ENCODE measurements around the gene ELOVL5.

The ELOVL5 gene

GRCh38 chr6:53336070-53336469 lies 12.7 kb downstream of the ELOVL5 start:
- Histone ChIP-seq H2BK5ac (ENCODE audit: low read length) (no peak overlapping the region), H3K4me1 (ENCODE audit: control insufficient read depth in 2 of 2, insufficient read depth in 1 of 2, low read depth in 1 of 2, low read length in 2 of 2) (peaks cover 14 to 18% of the 10 kb centered on the region in 2 donors), H3K36me3 (replicated peaks in 1 of 2; ENCODE audit: control insufficient read depth in 2 of 2, insufficient read depth in 2 of 2, low read length in 2 of 2) (peaks cover 5 to 60% of the 10 kb centered on the region in 2 donors), H2AK5ac (ENCODE audit: low read depth, low read length) (no peak overlapping the region), H2BK120ac (ENCODE audit: low read depth, low read length) (no peak overlapping the region), H2AFZ (ENCODE audit: low read length) (no peak overlapping the region), H3K27me3 (ENCODE audit: control insufficient read depth in 3 of 3, insufficient read depth in 3 of 3, low read depth in 1 of 3, low read length in 3 of 3) (no peaks in the 10 kb centered on the region), H3K23ac (ENCODE audit: low read depth, low read length, poor library complexity) (no peak overlapping the region), H3K18ac (ENCODE audit: low read length) (no peak overlapping the region), H3K27ac (replicated peaks; ENCODE audit: low read length) (no peak overlapping the region), H2BK15ac (ENCODE audit: low read length) (no peak overlapping the region), H3K4ac (ENCODE audit: low read length) (no peak overlapping the region), H3K14ac (ENCODE audit: low read length) (no peak overlapping the region), H4K91ac (ENCODE audit: low read depth, low read length, poor library complexity) (no peak overlapping the region), H3K4me3 (ENCODE audit: low read length in 2 of 2) (no peak overlapping the region), H3K4me2 (ENCODE audit: insufficient read depth, low read length, poor library complexity, severe bottlenecking) (no peak overlapping the region), H4K8ac (ENCODE audit: low read depth, low read length) (no peak overlapping the region), H3K9me3 (replicated peaks in 1 of 2; ENCODE audit: control insufficient read depth in 2 of 2, insufficient read depth in 1 of 2, low read depth in 1 of 2, low read length in 2 of 2) (peaks cover 0 to 16% of the 10 kb centered on the region in 2 donors), H3K79me1 (ENCODE audit: low read depth, low read length) (peaks cover 4% of the 10 kb centered on the region), H2BK12ac (ENCODE audit: low read length) (no peak overlapping the region), H3K9ac (ENCODE audit: low read depth, low read length, poor library complexity) (no peak overlapping the region)
- no CpG with 5 or more reads among the region's 4 CpGs for WGBS, 2 donors (ENCODE audit: extremely low coverage in 2 of 2, insufficient read length in 2 of 2, insufficient replicate concordance in 1 of 2)
- DNase-seq (ENCODE audit: low spot score), result no peak

DNA sequence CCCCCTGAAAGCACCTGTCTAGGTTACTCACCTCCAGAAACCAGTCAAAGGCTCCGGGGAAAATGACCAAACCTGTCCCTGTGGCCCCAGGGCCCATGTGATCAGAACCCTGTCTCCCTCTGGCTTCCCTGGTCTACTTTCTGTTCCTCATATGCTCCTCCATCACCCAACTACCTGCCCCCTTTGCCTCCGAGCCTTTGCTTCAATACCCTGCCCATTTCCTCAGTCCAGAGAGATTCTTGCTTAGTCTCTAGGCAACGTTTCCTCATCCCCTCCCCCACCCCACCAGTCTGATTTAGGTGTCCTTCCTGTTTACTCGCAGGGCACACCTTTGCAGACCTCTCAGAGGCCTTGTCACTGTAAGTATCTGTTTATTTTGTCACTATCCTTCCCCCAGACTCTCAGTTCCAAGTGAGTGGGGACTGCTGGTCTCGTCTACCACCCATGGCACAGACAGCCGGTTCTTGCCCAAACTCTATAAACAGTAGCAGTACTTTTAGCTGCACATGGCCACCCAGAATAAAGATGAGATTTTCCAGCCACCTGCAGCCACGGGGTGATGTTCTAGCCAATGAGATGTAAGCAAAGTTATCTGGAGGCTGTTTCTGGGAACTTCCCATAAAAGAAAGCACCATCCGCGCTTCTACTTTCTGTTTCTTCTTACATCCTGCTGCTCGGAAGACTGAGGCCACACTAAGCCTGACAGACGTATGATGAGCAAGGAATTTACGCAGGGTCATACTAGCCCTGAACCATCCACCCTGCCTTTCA lies 13.3 kb downstream of the ELOVL5 start:
- Histone ChIP-seq H3K27me3 (ENCODE audit: control insufficient read depth in 3 of 3, insufficient read depth in 3 of 3, low read depth in 1 of 3, low read length in 3 of 3) (no peaks in the 10 kb centered on the region), H3K9ac (ENCODE audit: low read depth, low read length, poor library complexity) (no peak overlapping the region), H3K9me3 (replicated peaks in 1 of 2; ENCODE audit: control insufficient read depth in 2 of 2, insufficient read depth in 1 of 2, low read depth in 1 of 2, low read length in 2 of 2) (peaks cover 0 to 16% of the 10 kb centered on the region in 2 donors), H3K18ac (ENCODE audit: low read length) (no peak overlapping the region), H3K4ac (ENCODE audit: low read length) (no peak overlapping the region), H3K4me2 (ENCODE audit: insufficient read depth, low read length, poor library complexity, severe bottlenecking) (no peak overlapping the region), H3K27ac (replicated peaks; ENCODE audit: low read length) (no peak overlapping the region), H2BK120ac (ENCODE audit: low read depth, low read length) (no peak overlapping the region), H4K8ac (ENCODE audit: low read depth, low read length) (no peak overlapping the region), H3K36me3 (replicated peaks in 1 of 2; ENCODE audit: control insufficient read depth in 2 of 2, insufficient read depth in 2 of 2, low read length in 2 of 2) (peaks cover 5 to 60% of the 10 kb centered on the region in 2 donors), H2AK5ac (ENCODE audit: low read depth, low read length) (no peak overlapping the region), H3K79me1 (ENCODE audit: low read depth, low read length) (peaks cover 4% of the 10 kb centered on the region), H2AFZ (ENCODE audit: low read length) (no peak overlapping the region), H2BK5ac (ENCODE audit: low read length) (no peak overlapping the region), H3K14ac (ENCODE audit: low read length) (no peak overlapping the region), H2BK12ac (ENCODE audit: low read length) (no peak overlapping the region), H2BK15ac (ENCODE audit: low read length) (no peak overlapping the region), H3K4me3 (ENCODE audit: low read length in 2 of 2) (no peak overlapping the region), H3K4me1 (ENCODE audit: control insufficient read depth in 2 of 2, insufficient read depth in 1 of 2, low read depth in 1 of 2, low read length in 2 of 2) (peaks cover 14 to 18% of the 10 kb centered on the region in 2 donors), H3K23ac (ENCODE audit: low read depth, low read length, poor library complexity) (no peak overlapping the region), H4K91ac (ENCODE audit: low read depth, low read length, poor library complexity) (no peak overlapping the region)
- no peak for DNase-seq (ENCODE audit: low spot score)
- no CpG with 5 or more reads among the region's 12 CpGs for WGBS, 2 donors (ENCODE audit: extremely low coverage in 2 of 2, insufficient read length in 2 of 2, insufficient replicate concordance in 1 of 2)

GRCh38 chr6:53333439-53334408 lies 15.0 kb downstream of the ELOVL5 start:
- WGBS, 2 donors (ENCODE audit: extremely low coverage in 2 of 2, insufficient read length in 2 of 2, insufficient replicate concordance in 1 of 2), result no CpG with 5 or more reads among the region's 5 CpGs
- H3K4me3 ChIP-seq (ENCODE audit: low read length in 2 of 2), result no peak overlapping the region
- H3K4me2 ChIP-seq (ENCODE audit: insufficient read depth, low read length, poor library complexity, severe bottlenecking), result no peak overlapping the region
- no peak overlapping the region for H3K4ac ChIP-seq (ENCODE audit: low read length)
- H2BK120ac ChIP-seq (ENCODE audit: low read depth, low read length), result no peak overlapping the region
- H3K23ac ChIP-seq (ENCODE audit: low read depth, low read length, poor library complexity), result no peak overlapping the region
- H3K14ac ChIP-seq (ENCODE audit: low read length), result no peak overlapping the region
- H3K79me1 ChIP-seq (ENCODE audit: low read depth, low read length), result peaks cover 4% of the 10 kb centered on the region
- no peak overlapping the region for H2BK12ac ChIP-seq (ENCODE audit: low read length)
- H2AK5ac ChIP-seq (ENCODE audit: low read depth, low read length), result no peak overlapping the region
- H3K9me3 ChIP-seq (replicated peaks in 1 of 2; ENCODE audit: control insufficient read depth in 2 of 2, insufficient read depth in 1 of 2, low read depth in 1 of 2, low read length in 2 of 2), result peaks cover 0 to 16% of the 10 kb centered on the region in 2 donors
- H3K27me3 ChIP-seq (ENCODE audit: control insufficient read depth in 3 of 3, insufficient read depth in 3 of 3, low read depth in 1 of 3, low read length in 3 of 3), result no peaks in the 10 kb centered on the region
- no peak overlapping the region for H4K8ac ChIP-seq (ENCODE audit: low read depth, low read length)
- H3K9ac ChIP-seq (ENCODE audit: low read depth, low read length, poor library complexity), result no peak overlapping the region
- H2AFZ ChIP-seq (ENCODE audit: low read length), result no peak overlapping the region
- H2BK15ac ChIP-seq (ENCODE audit: low read length), result no peak overlapping the region
- DNase-seq (ENCODE audit: low spot score), result no peak
- no peak overlapping the region for H2BK5ac ChIP-seq (ENCODE audit: low read length)
- H4K91ac ChIP-seq (ENCODE audit: low read depth, low read length, poor library complexity), result no peak overlapping the region
- H3K27ac ChIP-seq (replicated peaks; ENCODE audit: low read length), result no peak overlapping the region
- peaks cover 5 to 50% of the 10 kb centered on the region in 2 donors for H3K36me3 ChIP-seq (replicated peaks in 1 of 2; ENCODE audit: control insufficient read depth in 2 of 2, insufficient read depth in 2 of 2, low read length in 2 of 2)
- peaks cover 11 to 18% of the 10 kb centered on the region in 2 donors for H3K4me1 ChIP-seq (ENCODE audit: control insufficient read depth in 2 of 2, insufficient read depth in 1 of 2, low read depth in 1 of 2, low read length in 2 of 2)
- H3K18ac ChIP-seq (ENCODE audit: low read length), result no peak overlapping the region

DNA sequence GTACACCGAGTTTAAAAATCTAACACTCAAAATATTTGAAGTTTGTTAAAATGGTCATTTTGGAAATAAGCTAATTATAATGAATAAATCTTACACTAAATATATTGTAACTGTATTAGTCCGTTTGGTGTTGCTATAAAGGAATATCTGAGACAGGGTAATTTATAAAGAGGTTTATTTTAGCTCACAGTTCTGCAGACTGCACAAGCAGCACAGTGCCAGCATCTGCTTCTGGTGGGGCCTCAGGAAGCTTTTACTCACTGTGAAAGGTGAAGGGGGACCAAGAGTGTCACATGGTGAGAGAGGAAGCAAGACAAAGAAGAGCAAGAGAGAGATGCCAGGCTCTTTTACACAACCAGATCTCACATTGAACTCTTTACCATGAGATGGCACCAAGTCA lies 17.1 kb downstream of the ELOVL5 start:
- no peak overlapping the region for H3K4me3 ChIP-seq (ENCODE audit: low read length in 2 of 2)

More for the DNA sequence above, 17.1 kb downstream of the ELOVL5 start:
- H4K91ac ChIP-seq (ENCODE audit: low read depth, low read length, poor library complexity), result no peak overlapping the region
- no peaks in the 10 kb centered on the region for H3K79me1 ChIP-seq (ENCODE audit: low read depth, low read length)
- no peak overlapping the region for H3K4ac ChIP-seq (ENCODE audit: low read length)
- H3K4me2 ChIP-seq (ENCODE audit: insufficient read depth, low read length, poor library complexity, severe bottlenecking), result no peak overlapping the region
- no peak overlapping the region for H3K18ac ChIP-seq (ENCODE audit: low read length)
- no peak overlapping the region for H3K23ac ChIP-seq (ENCODE audit: low read depth, low read length, poor library complexity)
- no peak for DNase-seq (ENCODE audit: low spot score)
- H2AFZ ChIP-seq (ENCODE audit: low read length), result no peak overlapping the region
- H3K14ac ChIP-seq (ENCODE audit: low read length), result no peak overlapping the region
- no peak overlapping the region for H2BK15ac ChIP-seq (ENCODE audit: low read length)
- peaks cover 0 to 8% of the 10 kb centered on the region in 2 donors for H3K9me3 ChIP-seq (replicated peaks in 1 of 2; ENCODE audit: control insufficient read depth in 2 of 2, insufficient read depth in 1 of 2, low read depth in 1 of 2, low read length in 2 of 2)
- H3K27ac ChIP-seq (replicated peaks; ENCODE audit: low read length), result no peak overlapping the region
- H3K27me3 ChIP-seq (ENCODE audit: control insufficient read depth in 3 of 3, insufficient read depth in 3 of 3, low read depth in 1 of 3, low read length in 3 of 3), result no peaks in the 10 kb centered on the region
- H3K4me1 ChIP-seq (ENCODE audit: control insufficient read depth in 2 of 2, insufficient read depth in 1 of 2, low read depth in 1 of 2, low read length in 2 of 2), result peaks cover 6 to 14% of the 10 kb centered on the region in 2 donors
- no peak overlapping the region for H2AK5ac ChIP-seq (ENCODE audit: low read depth, low read length)
- no peak overlapping the region for H2BK12ac ChIP-seq (ENCODE audit: low read length)
- H3K36me3 ChIP-seq (replicated peaks in 1 of 2; ENCODE audit: control insufficient read depth in 2 of 2, insufficient read depth in 2 of 2, low read length in 2 of 2), result peaks cover 0 to 48% of the 10 kb centered on the region in 2 donors
- H2BK5ac ChIP-seq (ENCODE audit: low read length), result no peak overlapping the region
- WGBS, 2 donors (ENCODE audit: extremely low coverage in 2 of 2, insufficient read length in 2 of 2, insufficient replicate concordance in 1 of 2), result no CpG with 5 or more reads among the region's 2 CpGs
- no peak overlapping the region for H2BK120ac ChIP-seq (ENCODE audit: low read depth, low read length)
- no peak overlapping the region for H3K9ac ChIP-seq (ENCODE audit: low read depth, low read length, poor library complexity)
- H4K8ac ChIP-seq (ENCODE audit: low read depth, low read length), result no peak overlapping the region
